Ovary (tissue), 3 donors: ENCODE results near the gene AKNA.

Source experiments
- EP300 ChIP-seq: sonication (generic); formaldehyde crosslinking; IDR thresholded peaks from one replicate; pipeline ENCODE4 v1.6.1; 2017; ENCODE audit warnings: antibody characterized with exemption
- POLR2A ChIP-seq: fragments of 450-650 bp; IDR thresholded peaks from one replicate; pipeline ENCODE4 v1.6.1; 2017; ENCODE audit warnings: antibody characterized with exemption, mild to moderate bottlenecking, moderate library complexity
- TF ChIP-seq, protein P1 (sequence below), 3 donors: fragments of 450-650 bp in 2 of 3; fragments of 200-600 bp in 1 of 3; IDR thresholded peaks; one replicate each; pipeline versions ENCODE4 v1.5.1 to v1.8.0; 2016 to 2022; ENCODE audit warnings: antibody characterized with exemption in 3 of 3, mild to moderate bottlenecking in 1 of 3
- donor health status: DM: no; HTN: no; CAD: no.

GRCh38 chr9:114351932-114352331 lies 35.9 kb downstream of the AKNA start:
- TF ChIP-seq, protein P1, sequence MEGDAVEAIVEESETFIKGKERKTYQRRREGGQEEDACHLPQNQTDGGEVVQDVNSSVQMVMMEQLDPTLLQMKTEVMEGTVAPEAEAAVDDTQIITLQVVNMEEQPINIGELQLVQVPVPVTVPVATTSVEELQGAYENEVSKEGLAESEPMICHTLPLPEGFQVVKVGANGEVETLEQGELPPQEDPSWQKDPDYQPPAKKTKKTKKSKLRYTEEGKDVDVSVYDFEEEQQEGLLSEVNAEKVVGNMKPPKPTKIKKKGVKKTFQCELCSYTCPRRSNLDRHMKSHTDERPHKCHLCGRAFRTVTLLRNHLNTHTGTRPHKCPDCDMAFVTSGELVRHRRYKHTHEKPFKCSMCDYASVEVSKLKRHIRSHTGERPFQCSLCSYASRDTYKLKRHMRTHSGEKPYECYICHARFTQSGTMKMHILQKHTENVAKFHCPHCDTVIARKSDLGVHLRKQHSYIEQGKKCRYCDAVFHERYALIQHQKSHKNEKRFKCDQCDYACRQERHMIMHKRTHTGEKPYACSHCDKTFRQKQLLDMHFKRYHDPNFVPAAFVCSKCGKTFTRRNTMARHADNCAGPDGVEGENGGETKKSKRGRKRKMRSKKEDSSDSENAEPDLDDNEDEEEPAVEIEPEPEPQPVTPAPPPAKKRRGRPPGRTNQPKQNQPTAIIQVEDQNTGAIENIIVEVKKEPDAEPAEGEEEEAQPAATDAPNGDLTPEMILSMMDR (IDR thresholded peaks at IDR 0.05): no peak
- TF ChIP-seq POLR2A (no peak), EP300 (no peak)
